ENCODE data around the gene SH3YL1. TPM values are rescaled to one million over a fixed set of nuclear protein-coding genes. Genes with fewer than 3 reads are reported as not detected.

Gene SH3YL1
- total RNA-seq, 1 experiment from 2014 or later = 26.5 TPM

GRCh38 chr2:203984-204383 lies 59.8 kb downstream of the SH3YL1 start:
- DNase-seq = no peak
- H3K4ac ChIP-seq (ENCODE audit: low read depth, low read length) = no peak overlapping the region
- Mint-ChIP-seq H3K9me3 (peaks cover 9 to 18% of the 10 kb centered on the region in 2 experiments), H3K4me1 (peaks cover 0 to 5% of the 10 kb centered on the region in 2 experiments; a peak in 1 of 4 replicates), H3K36me3 (ENCODE audit: insufficient read depth in 1 of 3, low read depth in 3 of 3) (peaks cover 0 to 3% (median 0%) of the 10 kb centered on the region in 3 experiments; a peak in 2 of 7 replicates), H3K27ac (no peak overlapping the region), H3K4me3 (no peak overlapping the region), H3K27me3 (ENCODE audit: low read depth) (peaks cover 14% of the 10 kb centered on the region)
- no peak overlapping the region for H2BK5ac ChIP-seq (ENCODE audit: insufficient read length, low read length)
- no peak overlapping the region for H2BK120ac ChIP-seq (ENCODE audit: low read depth, low read length, poor library complexity, severe bottlenecking)
- no peak overlapping the region for H4K5ac ChIP-seq (ENCODE audit: insufficient read length, low read depth, low read length)
- H4K20me1 ChIP-seq (ENCODE audit: control insufficient read depth, insufficient read depth, insufficient read length) = no peaks in the 10 kb centered on the region
- no peak overlapping the region for H2BK12ac ChIP-seq (ENCODE audit: insufficient read length, low read depth, low read length)
- no peaks in the 10 kb centered on the region for H3K79me1 ChIP-seq (ENCODE audit: insufficient read depth, low read depth, low read length, poor library complexity, severe bottlenecking)
- H3K23ac ChIP-seq (ENCODE audit: insufficient read length, low read depth, low read length) = no peak overlapping the region
- no peak overlapping the region for H2AFZ ChIP-seq (ENCODE audit: low read length)
- WGBS (ENCODE audit: extremely low coverage, insufficient read length, low lambda C conversion rate) = no CpG with 5 or more reads among the region's 2 CpGs
- H3K23me2 ChIP-seq (ENCODE audit: insufficient read length, low read depth, low read length, poor library complexity, severe bottlenecking) = no peaks in the 10 kb centered on the region
- no peaks in the 10 kb centered on the region for H3K79me2 ChIP-seq (ENCODE audit: insufficient read depth, low read length)
- H2AK5ac ChIP-seq (ENCODE audit: insufficient read length, low read length) = no peak overlapping the region
- no peak overlapping the region for H4K91ac ChIP-seq (ENCODE audit: insufficient read length, low read depth, low read length)
- no peaks in the 10 kb centered on the region for H3K9me3 ChIP-seq (ENCODE audit: control insufficient read depth, low read depth, low read length)
- no peak overlapping the region for H3K9ac ChIP-seq (ENCODE audit: extremely low read depth, insufficient read length, low read length)
- no peak overlapping the region for H3K14ac ChIP-seq (ENCODE audit: insufficient read depth, low read length)
- H3K56ac ChIP-seq (ENCODE audit: insufficient read length, low read depth, low read length) = no peak overlapping the region
- no peak overlapping the region for H2BK15ac ChIP-seq (ENCODE audit: low read depth, low read length)
- no peak overlapping the region for H3K4me2 ChIP-seq (ENCODE audit: insufficient read depth, insufficient read length, low read length)
- H3K4me1 ChIP-seq (ENCODE audit: insufficient read depth, low read length) = no peaks in the 10 kb centered on the region
- no peak overlapping the region for H4K8ac ChIP-seq (replicated peaks; ENCODE audit: insufficient read length, low read depth, low read length)
- H3T11ph ChIP-seq (ENCODE audit: low read length) = no peak overlapping the region
- no peak overlapping the region for H3K27ac ChIP-seq (ENCODE audit: insufficient read length, low read depth, low read length)
- no peak for TF ChIP-seq CTCF (conservative IDR thresholded peaks at IDR 0.05)
- H2BK20ac ChIP-seq (ENCODE audit: low read depth, low read length, poor library complexity, severe bottlenecking) = no peak overlapping the region
- no peak overlapping the region for H3K18ac ChIP-seq (ENCODE audit: insufficient read length, low read depth, low read length)
- no peaks in the 10 kb centered on the region; the same call in 1 of the 2 replicates for H3K27me3 ChIP-seq (ENCODE audit: insufficient read depth, low read length)

All from H9 (cell line).